IPS-11a (cell line): ENCODE measurements around the gene TRIM10.

ENCODE experiments used
- H3K4me3 ChIP-seq: one replicate; pipeline ENCODE4 v1.5.1; 2013; ENCODE audit warnings: low read depth, low read length, control low read depth

TRIM10 gene, protein sequence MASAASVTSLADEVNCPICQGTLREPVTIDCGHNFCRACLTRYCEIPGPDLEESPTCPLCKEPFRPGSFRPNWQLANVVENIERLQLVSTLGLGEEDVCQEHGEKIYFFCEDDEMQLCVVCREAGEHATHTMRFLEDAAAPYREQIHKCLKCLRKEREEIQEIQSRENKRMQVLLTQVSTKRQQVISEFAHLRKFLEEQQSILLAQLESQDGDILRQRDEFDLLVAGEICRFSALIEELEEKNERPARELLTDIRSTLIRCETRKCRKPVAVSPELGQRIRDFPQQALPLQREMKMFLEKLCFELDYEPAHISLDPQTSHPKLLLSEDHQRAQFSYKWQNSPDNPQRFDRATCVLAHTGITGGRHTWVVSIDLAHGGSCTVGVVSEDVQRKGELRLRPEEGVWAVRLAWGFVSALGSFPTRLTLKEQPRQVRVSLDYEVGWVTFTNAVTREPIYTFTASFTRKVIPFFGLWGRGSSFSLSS

GRCh38 chr6:30160785-30161531 is at the start of gene TRIM10:
TRIM10 (minus strand) TSS chr6:30161211; CDS start chr6:30160858, 353 bp downstream.
- H3K4me3 ChIP-seq, result no peak within 1 kb of the TSS

GRCh38 chr6:30207619-30208295 is 46.7 kb upstream of the TRIM10 start:
- H3K4me3 ChIP-seq, result no peak overlapping the region

- no peak overlapping the region for H3K4me3 ChIP-seq
These were observed 46.0 kb upstream of the TRIM10 start for GRCh38 chr6:30206799-30207618.

DNA sequence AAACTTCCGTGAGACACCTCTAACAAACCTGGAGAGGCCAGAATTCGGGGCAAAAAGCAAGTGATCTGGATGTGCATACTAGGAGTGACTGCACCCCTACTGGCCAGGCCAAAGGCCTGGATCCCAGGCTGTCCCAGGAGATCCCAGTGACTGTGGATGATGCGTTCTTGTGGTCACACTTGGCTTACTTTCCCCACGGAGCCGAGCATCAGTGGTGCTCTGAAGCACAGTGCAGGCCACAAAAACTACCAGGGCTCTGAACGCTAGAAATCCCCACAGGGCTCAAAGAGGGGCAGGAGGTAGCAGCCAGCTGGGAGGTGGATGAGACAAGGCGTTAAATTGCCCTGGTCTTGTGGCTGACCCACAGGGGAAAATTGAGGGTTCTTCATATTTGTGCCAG is 45.1 kb upstream of the TRIM10 start:
- H3K4me3 ChIP-seq, result no peak overlapping the region

DNA sequence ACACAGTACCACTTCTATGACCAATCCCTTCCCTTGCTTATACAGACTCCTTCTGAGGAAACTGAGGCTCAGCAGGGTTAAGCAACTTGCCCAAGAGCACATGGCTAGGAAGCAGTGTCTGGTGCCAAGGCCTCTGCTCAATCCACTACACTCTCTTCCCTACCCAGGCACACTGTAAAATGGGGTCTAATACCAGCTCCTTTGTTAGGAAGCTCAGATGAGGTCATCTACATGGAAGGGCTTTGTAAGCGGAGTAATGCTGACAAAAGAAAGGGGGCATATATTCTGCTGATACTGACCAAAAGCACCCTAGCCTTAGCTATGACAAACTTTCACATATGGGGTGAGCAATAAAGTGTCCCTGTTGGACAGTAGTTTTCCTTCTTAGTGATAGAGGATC is 43.1 kb upstream of the TRIM10 start:
- no peak overlapping the region for H3K4me3 ChIP-seq

DNA sequence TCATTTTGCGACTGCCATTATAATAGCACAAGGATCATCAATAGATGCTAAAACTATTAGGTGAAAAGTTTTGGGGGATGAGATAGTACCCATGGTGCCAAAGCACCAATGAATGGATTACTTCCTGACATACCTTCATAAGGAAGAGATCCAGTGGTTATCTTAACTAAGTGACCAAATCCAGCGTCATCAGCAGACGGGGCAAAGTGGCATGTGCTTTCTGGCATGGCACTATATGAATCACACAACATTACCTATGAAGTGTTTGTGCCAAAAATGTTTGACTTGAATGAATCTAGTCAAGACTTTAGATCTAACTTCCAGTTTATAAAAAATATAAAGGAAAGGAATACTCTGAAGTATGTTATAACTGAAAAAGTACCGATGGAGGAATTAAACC is 41.4 kb upstream of the TRIM10 start:
- no peak overlapping the region for H3K4me3 ChIP-seq

DNA sequence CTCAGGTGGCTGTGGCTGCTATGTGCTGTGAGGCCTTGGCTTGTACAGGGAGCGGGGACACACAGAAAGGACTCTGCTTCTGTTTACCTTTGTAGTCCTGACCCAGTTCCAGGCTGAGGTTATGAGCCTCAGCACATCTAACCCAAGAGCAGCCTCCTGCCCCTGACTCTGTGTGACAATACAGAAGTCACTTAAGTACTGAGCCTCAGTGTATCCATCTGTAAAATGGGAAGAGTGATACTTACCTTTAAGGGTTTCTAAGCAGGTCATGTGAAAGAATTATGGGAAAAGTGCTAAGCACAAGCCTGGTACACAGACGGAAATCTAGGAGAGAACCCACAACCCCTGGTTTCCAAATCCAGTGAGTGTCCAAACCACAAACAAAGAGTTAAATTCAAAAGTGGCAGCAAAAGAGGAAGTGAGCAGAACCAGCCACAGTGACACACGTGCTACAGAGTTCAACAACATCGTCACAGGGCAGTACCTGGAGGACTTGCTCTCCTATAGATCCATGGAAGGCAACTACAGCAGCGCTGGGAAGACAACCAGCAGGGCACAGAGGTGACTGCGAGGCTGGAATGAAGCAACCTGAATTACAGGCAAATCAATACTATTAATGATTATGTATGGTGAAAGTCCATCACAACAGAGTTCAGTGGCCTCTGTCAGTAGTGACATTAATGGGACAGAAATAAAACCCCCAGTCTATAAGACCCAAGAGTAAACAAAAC is 39.7 kb upstream of the TRIM10 start:
- no peak overlapping the region for H3K4me3 ChIP-seq

GRCh38 chr6:30198166-30199084 is 37.4 kb upstream of the TRIM10 start:
- H3K4me3 ChIP-seq, result no peak overlapping the region

- no peak overlapping the region for H3K4me3 ChIP-seq
These were observed 35.4 kb upstream of the TRIM10 start for GRCh38 chr6:30196376-30196775.

- no peak overlapping the region for H3K4me3 ChIP-seq
These were observed 34.9 kb upstream of the TRIM10 start for GRCh38 chr6:30195951-30196350.

DNA sequence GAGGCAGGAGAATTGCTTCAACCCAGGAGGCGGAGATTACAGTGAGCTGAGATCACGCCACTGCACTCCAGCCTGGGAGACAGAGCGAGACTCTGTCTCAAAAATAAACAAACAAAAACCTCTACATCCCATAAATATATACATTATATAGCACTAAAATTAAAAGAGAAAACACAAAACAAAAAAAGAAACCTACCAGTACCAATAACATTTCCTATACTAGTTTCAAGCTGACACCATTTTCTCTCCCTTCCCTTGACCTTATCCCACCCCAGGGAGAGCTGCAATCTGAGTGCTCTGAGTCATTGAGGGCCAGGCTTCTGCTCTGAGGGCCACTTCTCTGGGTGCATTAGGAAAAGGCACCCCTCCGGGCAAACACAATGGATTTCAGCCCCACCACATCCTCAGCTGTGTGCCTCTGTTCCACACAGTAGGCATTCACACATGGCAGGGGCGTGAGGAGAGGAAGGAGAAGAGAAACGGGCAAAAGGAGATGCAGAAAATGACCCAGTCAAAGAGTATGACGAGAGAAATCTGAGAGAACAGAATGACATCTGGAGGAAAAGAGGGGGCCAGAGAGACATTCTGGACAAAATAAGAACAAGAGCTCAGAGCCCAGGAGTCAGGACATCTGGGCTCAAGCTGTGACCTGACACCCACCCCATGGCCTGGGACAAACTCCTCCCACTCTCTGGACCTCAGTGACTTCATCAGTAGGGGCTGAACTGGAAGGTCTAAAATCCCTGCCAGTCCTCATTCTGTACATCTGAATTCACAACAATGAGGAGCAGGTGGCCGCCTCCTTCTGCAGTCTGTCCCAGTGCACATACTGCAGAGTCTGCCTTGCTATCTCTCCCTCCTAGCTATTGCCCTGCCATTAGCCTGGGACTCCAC is 34.0 kb upstream of the TRIM10 start:
- H3K4me3 ChIP-seq, result no peak overlapping the region

GRCh38 chr6:30192076-30192475 is 31.1 kb upstream of the TRIM10 start:
- no peak overlapping the region for H3K4me3 ChIP-seq

DNA sequence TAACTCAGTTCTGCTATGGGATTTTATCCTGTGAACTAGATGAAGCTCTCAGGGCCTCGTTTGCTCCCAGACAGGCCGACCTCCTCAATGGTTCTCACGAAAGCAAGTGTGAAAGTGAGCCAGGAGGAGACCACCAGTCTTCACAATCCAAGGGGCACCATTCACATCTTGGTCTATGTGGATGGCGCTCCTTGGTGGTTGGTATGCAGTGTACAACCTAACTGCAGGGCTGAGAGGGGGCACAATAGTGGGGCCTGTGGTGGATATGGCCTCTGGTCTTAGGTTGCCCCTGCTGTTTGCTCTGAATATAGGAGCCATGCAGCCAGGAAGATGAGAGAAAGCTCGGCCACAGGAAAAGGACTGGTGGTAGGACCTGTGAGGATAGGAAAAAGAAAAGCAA is 27.5 kb upstream of the TRIM10 start:
- no peak overlapping the region for H3K4me3 ChIP-seq

- H3K4me3 ChIP-seq, result no peak overlapping the region
These were observed 25.0 kb upstream of the TRIM10 start for GRCh38 chr6:30185846-30186484.

- no peak overlapping the region for H3K4me3 ChIP-seq
These were observed 23.5 kb upstream of the TRIM10 start for GRCh38 chr6:30184417-30185031.

GRCh38 chr6:30180145-30180544 is 19.1 kb upstream of the TRIM10 start:
- no peak overlapping the region for H3K4me3 ChIP-seq

- no peak overlapping the region for H3K4me3 ChIP-seq
These were observed 17.8 kb upstream of the TRIM10 start for GRCh38 chr6:30178837-30179236.
